Stimulated activated naive CD8-positive, alpha-beta T cell treated with anti-CD3 and anti-CD28 coated beads, Interleukin-15, amount 100 ng/mL, for 72 hours (primary cell): ENCODE data around the gene OPCML.
A peak's percentile ranks its signal among the peaks of the same experiment; 100 is the strongest.

Experiments
- ATAC-seq: fragments of 150-1000 bp; cut with Tn5 transposase; 2 replicates; pipeline ENCODE4 v1.10.0; 2021; ENCODE audit warnings: mild to moderate bottlenecking, moderate library complexity
- DNase-seq, 2 donors: peaks; one replicate each; pipeline ENCODE4 v3.0.0; 2021 to 2022
- H3K27ac Mint-ChIP-seq, 2 donors: one replicate each; pipeline ENCODE4 v1.8.0; 2022; ENCODE audit warnings: mild to moderate bottlenecking in 2 of 2, mixed read lengths in 2 of 2, moderate library complexity in 2 of 2
- H3K27me3 Mint-ChIP-seq: one replicate; pipeline ENCODE4 v1.8.0; 2022; ENCODE audit warnings: mixed read lengths
- H3K4me1 Mint-ChIP-seq: one replicate; pipeline ENCODE4 v1.8.0; 2022; ENCODE audit warnings: mild to moderate bottlenecking, mixed read lengths
- H3K4me3 Mint-ChIP-seq, 2 donors: one replicate each; pipeline ENCODE4 v1.8.0; 2022; ENCODE audit warnings: mild to moderate bottlenecking in 2 of 2, mixed read lengths in 2 of 2, moderate library complexity in 1 of 2
- H3K9me3 Mint-ChIP-seq, 2 donors: one replicate each; pipeline ENCODE4 v1.8.0; 2022; ENCODE audit warnings: mixed read lengths in 2 of 2

Gene OPCML

GRCh38 chr11:133498969-133499368 is 33.3 kb downstream of the OPCML start:
- Mint-ChIP-seq H3K27me3 (peaks cover 8% of the 10 kb centered on the region), H3K27ac (no peak overlapping the region), H3K4me1 (no peaks in the 10 kb centered on the region), H3K9me3 (peaks cover 0 to 6% of the 10 kb centered on the region in 2 donors), H3K4me3 (no peak overlapping the region)
- DNase-seq (no peak), ATAC-seq (no peak)

- DNase-seq (no peak), ATAC-seq (no peak)
- Mint-ChIP-seq H3K27me3 (peaks cover 8% of the 10 kb centered on the region), H3K9me3 (peaks cover under 1 to 6% of the 10 kb centered on the region in 2 donors), H3K4me3 (no peak overlapping the region), H3K4me1 (no peaks in the 10 kb centered on the region), H3K27ac (no peak overlapping the region)
Observed at GRCh38 chr11:133497477-133498140, 34.7 kb downstream of the OPCML start.

GRCh38 chr11:133492895-133493294 is 39.4 kb downstream of the OPCML start:
- Mint-ChIP-seq H3K9me3 (peaks cover 5 to 9% of the 10 kb centered on the region in 2 donors), H3K4me1 (no peaks in the 10 kb centered on the region), H3K27ac (no peak overlapping the region), H3K4me3 (no peak overlapping the region), H3K27me3 (peaks cover 7% of the 10 kb centered on the region)
- DNase-seq (no peak), ATAC-seq (no peak)

GRCh38 chr11:133491680-133492383 is 40.5 kb downstream of the OPCML start:
- ATAC-seq (no peak), DNase-seq (no peak)
- Mint-ChIP-seq H3K4me3 (no peak overlapping the region), H3K27ac (peak overlapping the region in 1 of 2 donors; percentile 68), H3K9me3 (peaks cover 0 to 12% of the 10 kb centered on the region in 2 donors), H3K4me1 (no peaks in the 10 kb centered on the region), H3K27me3 (no peaks in the 10 kb centered on the region)

GRCh38 chr11:133480722-133481121 is 51.6 kb downstream of the OPCML start:
- peaks cover 18% of the 10 kb centered on the region for H3K27me3 Mint-ChIP-seq
- no peak for ATAC-seq
- H3K27ac Mint-ChIP-seq = no peak overlapping the region
- H3K4me3 Mint-ChIP-seq = no peak overlapping the region
- DNase-seq = no peak
- no peaks in the 10 kb centered on the region for H3K4me1 Mint-ChIP-seq
- peaks cover 6 to 8% of the 10 kb centered on the region in 2 donors for H3K9me3 Mint-ChIP-seq

GRCh38 chr11:133479209-133479608 is 53.1 kb downstream of the OPCML start:
- ATAC-seq = no peak
- Mint-ChIP-seq H3K4me3 (no peak overlapping the region), H3K9me3 (peaks cover 6 to 8% of the 10 kb centered on the region in 2 donors), H3K4me1 (no peaks in the 10 kb centered on the region), H3K27me3 (peaks cover 18% of the 10 kb centered on the region), H3K27ac (no peak overlapping the region)
- DNase-seq = no peak

GRCh38 chr11:133477251-133477625 is 55.1 kb downstream of the OPCML start:
- Mint-ChIP-seq H3K27ac (no peak overlapping the region), H3K4me1 (no peaks in the 10 kb centered on the region), H3K27me3 (peaks cover 18% of the 10 kb centered on the region), H3K4me3 (no peak overlapping the region), H3K9me3 (peaks cover 0 to 8% of the 10 kb centered on the region in 2 donors)
- DNase-seq = no peak
- ATAC-seq = no peak

- DNase-seq = no peak
- Mint-ChIP-seq H3K27ac (no peak overlapping the region), H3K9me3 (peaks cover 0 to 5% of the 10 kb centered on the region in 2 donors), H3K4me3 (no peak overlapping the region), H3K4me1 (no peaks in the 10 kb centered on the region), H3K27me3 (peaks cover 14% of the 10 kb centered on the region)
- no peak for ATAC-seq
Observed at GRCh38 chr11:133476570-133477250, 55.6 kb downstream of the OPCML start.

GRCh38 chr11:133474461-133474860 is 57.8 kb downstream of the OPCML start:
- no peak for ATAC-seq
- no peak overlapping the region for H3K27ac Mint-ChIP-seq
- no peak for DNase-seq
- H3K4me1 Mint-ChIP-seq = no peaks in the 10 kb centered on the region
- H3K4me3 Mint-ChIP-seq = no peak overlapping the region
- H3K9me3 Mint-ChIP-seq = no peaks in the 10 kb centered on the region
- no peaks in the 10 kb centered on the region for H3K27me3 Mint-ChIP-seq

GRCh38 chr11:133467686-133468085 is 64.6 kb downstream of the OPCML start:
- ATAC-seq = no peak
- Mint-ChIP-seq H3K4me1 (no peaks in the 10 kb centered on the region), H3K27ac (no peak overlapping the region), H3K9me3 (no peaks in the 10 kb centered on the region), H3K4me3 (no peak overlapping the region), H3K27me3 (no peaks in the 10 kb centered on the region)
- DNase-seq = no peak

GRCh38 chr11:133443206-133443747 is 89.0 kb downstream of the OPCML start:
- H3K27me3 Mint-ChIP-seq = no peaks in the 10 kb centered on the region
- H3K27ac Mint-ChIP-seq = no peak overlapping the region
- DNase-seq (no peak), ATAC-seq (no peak)
- H3K9me3 Mint-ChIP-seq = no peaks in the 10 kb centered on the region
- H3K4me1 Mint-ChIP-seq = no peaks in the 10 kb centered on the region
- no peak overlapping the region for H3K4me3 Mint-ChIP-seq

- no peaks in the 10 kb centered on the region for H3K27me3 Mint-ChIP-seq
- H3K27ac Mint-ChIP-seq = no peak overlapping the region
- H3K4me1 Mint-ChIP-seq = no peaks in the 10 kb centered on the region
- H3K4me3 Mint-ChIP-seq = no peak overlapping the region
- DNase-seq (no peak), ATAC-seq (no peak)
- no peaks in the 10 kb centered on the region for H3K9me3 Mint-ChIP-seq
Observed at GRCh38 chr11:133441964-133442660, 90.2 kb downstream of the OPCML start.

GRCh38 chr11:133425992-133426391 is 106.3 kb downstream of the OPCML start:
- H3K27me3 Mint-ChIP-seq = no peaks in the 10 kb centered on the region
- DNase-seq = no peak

GRCh38 chr11:133425245-133425644 is 107.1 kb downstream of the OPCML start:
- Mint-ChIP-seq H3K27ac (no peak overlapping the region), H3K27me3 (no peaks in the 10 kb centered on the region), H3K9me3 (no peaks in the 10 kb centered on the region), H3K4me3 (no peak overlapping the region), H3K4me1 (no peaks in the 10 kb centered on the region)
- DNase-seq (no peak), ATAC-seq (no peak)

More at GRCh38 chr11:133425992-133426391, 106.3 kb downstream of the OPCML start:
- Mint-ChIP-seq H3K27ac (no peak overlapping the region), H3K4me3 (no peak overlapping the region), H3K9me3 (no peaks in the 10 kb centered on the region), H3K4me1 (no peaks in the 10 kb centered on the region)
- ATAC-seq = no peak

- Mint-ChIP-seq H3K4me1 (no peaks in the 10 kb centered on the region), H3K27me3 (no peaks in the 10 kb centered on the region), H3K9me3 (peaks cover 7 to 8% of the 10 kb centered on the region in 2 donors), H3K27ac (no peak overlapping the region), H3K4me3 (no peak overlapping the region)
- ATAC-seq (no peak), DNase-seq (no peak)
Observed at GRCh38 chr11:133418218-133418617, 114.1 kb downstream of the OPCML start.
